Measurements from ENCODE around the gene MVB12A. TPM values are rescaled to one million over a fixed set of nuclear protein-coding genes. Genes with fewer than 3 reads are reported as not detected.

The MVB12A gene
- total and polyA plus RNA-seq, 2 experiments from 2014 or later = 36.6 to 60.3 TPM

GRCh38 chr19:17398902-17399527 lies 20.8 kb upstream of the MVB12A start (continued):
- TF ChIP-seq REST (IDR thresholded peaks at IDR 0.05; ENCODE audit: unreplicated experiment) (no peak), NANOG (IDR thresholded peaks at IDR 0.05; ENCODE audit: borderline replicate concordance) (no peak), EZH2phosphoT487 (IDR thresholded peaks at IDR 0.05; ENCODE audit: unreplicated experiment) (no peak), JUNB (IDR thresholded peaks at IDR 0.05; ENCODE audit: unreplicated experiment) (no peak), CREB1 (CRISPR knock-in tag; IDR thresholded peaks at IDR 0.05; ENCODE audit: low read depth) (no peak)

GRCh38 chr19:17401628-17402027 lies 18.2 kb upstream of the MVB12A start:
- Mint-ChIP-seq H3K4me3 (no peak overlapping the region), H3K36me3 (ENCODE audit: low read depth) (peaks cover 9% of the 10 kb centered on the region; the same call in 1 of the 3 replicates), H3K27ac (no peak overlapping the region), H3K27me3 (ENCODE audit: insufficient read depth, low read depth, poor library complexity) (peaks cover 14% of the 10 kb centered on the region), H3K4me1 (peaks cover 20% of the 10 kb centered on the region), H3K9me3 (no peaks in the 10 kb centered on the region)
- no peak for ATAC-seq
- Histone ChIP-seq H3K27me3 (ENCODE audit: insufficient read depth) (no peaks in the 10 kb centered on the region), H3K79me2 (replicated peaks; ENCODE audit: insufficient read depth) (no peaks in the 10 kb centered on the region), H3K4me1 (ENCODE audit: insufficient read depth) (peaks cover 17% of the 10 kb centered on the region), H3K27ac (ENCODE audit: low read depth) (no peak overlapping the region), H4K20me1 (replicated peaks; ENCODE audit: insufficient read depth) (no peaks in the 10 kb centered on the region), H3K9me2 (ENCODE audit: insufficient read depth) (no peaks in the 10 kb centered on the region), H3K4me3 (no peak overlapping the region), H3K4me2 (no peak overlapping the region), H3K36me3 (ENCODE audit: insufficient read depth) (no peaks in the 10 kb centered on the region), H3F3A (replicated peaks; ENCODE audit: low read depth) (0 out of 2 replicates have a peak, but pooled peaks cover 3% of the 10 kb centered on the region), H2AFZ (no peak overlapping the region)
- no peak for DNase-seq (ENCODE audit: low spot score)
- TF ChIP-seq POLR2AphosphoS5 (IDR thresholded peaks at IDR 0.05; ENCODE audit: low read depth) (no peak), ZNF114 (CRISPR knock-in tag; IDR thresholded peaks at IDR 0.05) (no peak), EZH2 (IDR thresholded peaks at IDR 0.05; ENCODE audit: low read depth, unreplicated experiment) (no peak), EZH2phosphoT487 (IDR thresholded peaks at IDR 0.05; ENCODE audit: unreplicated experiment) (no peak), ZNF331 (CRISPR knock-in tag; IDR thresholded peaks at IDR 0.05; ENCODE audit: low read depth) (no peak), STAT1 (IDR thresholded peaks at IDR 0.05; ENCODE audit: unreplicated experiment) (no peak), CTCF (conservative IDR thresholded peaks at IDR 0.05; ENCODE audit: low read depth in 2 of 2) (no peak), JUNB (IDR thresholded peaks at IDR 0.05; ENCODE audit: unreplicated experiment) (no peak), ZNF462 (CRISPR knock-in tag; IDR thresholded peaks at IDR 0.05) (no peak)
